ENCODE results near the gene TBX21.

TBX21 gene

DNA sequence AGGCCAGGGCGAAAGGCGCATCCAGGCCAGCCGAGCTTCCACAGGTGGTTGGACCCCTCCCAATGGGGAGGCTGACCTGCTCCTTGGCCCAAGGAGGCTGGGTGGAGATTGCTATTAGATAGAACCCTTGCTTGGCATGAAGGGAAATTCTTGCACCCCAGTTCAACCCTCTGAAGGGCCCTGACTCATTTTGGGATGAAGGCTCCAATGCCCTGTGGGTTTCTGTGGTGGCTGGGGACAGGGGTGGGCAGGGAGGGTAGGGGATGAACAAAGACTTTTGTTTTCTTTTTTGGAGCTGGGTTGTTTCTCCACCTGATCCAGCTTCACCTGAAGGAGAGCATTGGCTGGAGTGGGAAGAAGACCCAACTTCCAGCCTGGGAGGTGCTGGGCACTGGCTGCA, 16.7 kb upstream of the TBX21 start:
- TF ChIP-seq TCF12 (IDR thresholded peaks at IDR 0.05; ENCODE audit: low read depth), result no peak
- no peak for TF ChIP-seq TEAD4 (IDR thresholded peaks at IDR 0.05)
- TF ChIP-seq RAD21 (IDR thresholded peaks at IDR 0.05; ENCODE audit: low read depth), result no peak
- TF ChIP-seq ZBTB7A (IDR thresholded peaks at IDR 0.05; ENCODE audit: low read depth), result no peak
- no peak for TF ChIP-seq EGR1 (IDR thresholded peaks at IDR 0.05)
- TF ChIP-seq, protein P1, sequence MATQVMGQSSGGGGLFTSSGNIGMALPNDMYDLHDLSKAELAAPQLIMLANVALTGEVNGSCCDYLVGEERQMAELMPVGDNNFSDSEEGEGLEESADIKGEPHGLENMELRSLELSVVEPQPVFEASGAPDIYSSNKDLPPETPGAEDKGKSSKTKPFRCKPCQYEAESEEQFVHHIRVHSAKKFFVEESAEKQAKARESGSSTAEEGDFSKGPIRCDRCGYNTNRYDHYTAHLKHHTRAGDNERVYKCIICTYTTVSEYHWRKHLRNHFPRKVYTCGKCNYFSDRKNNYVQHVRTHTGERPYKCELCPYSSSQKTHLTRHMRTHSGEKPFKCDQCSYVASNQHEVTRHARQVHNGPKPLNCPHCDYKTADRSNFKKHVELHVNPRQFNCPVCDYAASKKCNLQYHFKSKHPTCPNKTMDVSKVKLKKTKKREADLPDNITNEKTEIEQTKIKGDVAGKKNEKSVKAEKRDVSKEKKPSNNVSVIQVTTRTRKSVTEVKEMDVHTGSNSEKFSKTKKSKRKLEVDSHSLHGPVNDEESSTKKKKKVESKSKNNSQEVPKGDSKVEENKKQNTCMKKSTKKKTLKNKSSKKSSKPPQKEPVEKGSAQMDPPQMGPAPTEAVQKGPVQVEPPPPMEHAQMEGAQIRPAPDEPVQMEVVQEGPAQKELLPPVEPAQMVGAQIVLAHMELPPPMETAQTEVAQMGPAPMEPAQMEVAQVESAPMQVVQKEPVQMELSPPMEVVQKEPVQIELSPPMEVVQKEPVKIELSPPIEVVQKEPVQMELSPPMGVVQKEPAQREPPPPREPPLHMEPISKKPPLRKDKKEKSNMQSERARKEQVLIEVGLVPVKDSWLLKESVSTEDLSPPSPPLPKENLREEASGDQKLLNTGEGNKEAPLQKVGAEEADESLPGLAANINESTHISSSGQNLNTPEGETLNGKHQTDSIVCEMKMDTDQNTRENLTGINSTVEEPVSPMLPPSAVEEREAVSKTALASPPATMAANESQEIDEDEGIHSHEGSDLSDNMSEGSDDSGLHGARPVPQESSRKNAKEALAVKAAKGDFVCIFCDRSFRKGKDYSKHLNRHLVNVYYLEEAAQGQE (IDR thresholded peaks at IDR 0.05; ENCODE audit: low read depth), result no peak
- no peak for TF ChIP-seq FOXM1 (IDR thresholded peaks at IDR 0.05; ENCODE audit: borderline replicate concordance, low read depth)
- TF ChIP-seq CEBPB (IDR thresholded peaks at IDR 0.05), result no peak
- no peak for TF ChIP-seq CREB1 (IDR thresholded peaks at IDR 0.05; ENCODE audit: low read depth)
- TF ChIP-seq, protein P2, sequence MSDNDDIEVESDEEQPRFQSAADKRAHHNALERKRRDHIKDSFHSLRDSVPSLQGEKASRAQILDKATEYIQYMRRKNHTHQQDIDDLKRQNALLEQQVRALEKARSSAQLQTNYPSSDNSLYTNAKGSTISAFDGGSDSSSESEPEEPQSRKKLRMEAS (IDR thresholded peaks at IDR 0.05), result no peak
- TF ChIP-seq YY1 (IDR thresholded peaks at IDR 0.05; ENCODE audit: low read depth), result no peak
- no peak for TF ChIP-seq NFIC (IDR thresholded peaks at IDR 0.05)
- TF ChIP-seq TAF1 (IDR thresholded peaks at IDR 0.05; ENCODE audit: low read depth), result no peak
- no peak for TF ChIP-seq EP300 (IDR thresholded peaks at IDR 0.05; ENCODE audit: borderline replicate concordance)
- TF ChIP-seq, protein P3, sequence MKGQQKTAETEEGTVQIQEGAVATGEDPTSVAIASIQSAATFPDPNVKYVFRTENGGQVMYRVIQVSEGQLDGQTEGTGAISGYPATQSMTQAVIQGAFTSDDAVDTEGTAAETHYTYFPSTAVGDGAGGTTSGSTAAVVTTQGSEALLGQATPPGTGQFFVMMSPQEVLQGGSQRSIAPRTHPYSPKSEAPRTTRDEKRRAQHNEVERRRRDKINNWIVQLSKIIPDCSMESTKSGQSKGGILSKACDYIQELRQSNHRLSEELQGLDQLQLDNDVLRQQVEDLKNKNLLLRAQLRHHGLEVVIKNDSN (IDR thresholded peaks at IDR 0.05), result no peak

DNA sequence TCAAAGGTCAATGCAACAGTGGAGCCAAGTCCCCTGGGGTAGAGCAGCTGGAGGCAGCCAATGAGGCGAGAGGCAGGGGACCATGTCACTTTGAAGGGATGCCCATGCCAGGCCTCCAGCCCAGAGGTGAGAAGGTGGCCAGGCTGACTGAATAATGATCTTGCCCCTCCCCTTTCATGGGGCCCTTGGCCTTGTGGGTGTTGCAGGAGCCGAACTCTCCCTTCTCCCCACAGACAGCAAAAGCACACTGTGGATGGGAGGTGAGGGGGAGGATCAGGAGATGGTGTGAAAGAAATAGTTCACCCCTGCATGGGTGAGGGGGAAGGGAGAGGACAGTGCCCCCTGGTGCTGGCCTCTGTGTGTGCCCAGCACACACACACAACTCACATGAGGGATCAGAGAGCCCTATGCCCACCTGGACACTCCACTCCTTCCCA, 15.8 kb upstream of the TBX21 start:
- TF ChIP-seq TEAD4 (IDR thresholded peaks at IDR 0.05), result no peak
- TF ChIP-seq RAD21 (IDR thresholded peaks at IDR 0.05; ENCODE audit: low read depth), result peak; percentile 12; the same call in 1 of the 2 replicates

DNA sequence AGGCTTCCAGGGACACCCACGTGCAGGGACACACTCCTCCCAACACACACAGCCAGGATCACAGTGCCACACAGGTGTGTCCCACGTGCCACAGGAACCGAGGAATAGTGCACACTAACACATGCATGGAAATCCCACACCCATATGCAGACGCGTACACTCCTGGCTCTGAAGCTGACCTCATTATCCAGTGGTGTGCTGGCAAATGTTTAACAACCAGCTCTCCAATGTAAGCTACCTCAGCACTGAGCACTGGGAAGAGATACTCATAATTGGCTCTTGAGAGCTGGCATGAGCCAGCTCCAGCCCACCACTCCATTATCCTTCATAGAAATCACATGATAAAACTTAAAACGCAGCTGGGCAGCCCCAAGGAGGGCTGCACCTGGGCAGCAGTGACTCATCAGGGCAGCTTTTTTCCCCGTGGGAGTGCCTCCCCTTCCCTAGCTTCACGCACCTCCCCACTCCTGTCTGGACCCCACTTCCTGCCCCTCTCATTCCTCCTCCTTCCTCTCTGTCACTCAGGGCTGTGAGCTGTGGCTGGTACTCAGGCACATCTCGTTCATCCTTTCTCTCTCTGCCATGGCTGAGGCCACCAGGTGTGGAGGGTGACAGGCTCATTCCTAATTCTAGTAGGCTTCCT, 14.9 kb upstream of the TBX21 start:
- TF ChIP-seq YY1 (IDR thresholded peaks at IDR 0.05; ENCODE audit: low read depth) (no peak), TAF1 (IDR thresholded peaks at IDR 0.05; ENCODE audit: low read depth) (no peak), TCF12 (IDR thresholded peaks at IDR 0.05; ENCODE audit: low read depth) (no peak), CEBPB (IDR thresholded peaks at IDR 0.05) (no peak), EGR1 (IDR thresholded peaks at IDR 0.05) (no peak), CREB1 (IDR thresholded peaks at IDR 0.05; ENCODE audit: low read depth) (no peak), FOXM1 (IDR thresholded peaks at IDR 0.05; ENCODE audit: borderline replicate concordance, low read depth) (no peak)
- TF ChIP-seq, protein P1 (IDR thresholded peaks at IDR 0.05; ENCODE audit: low read depth), result no peak

DNA sequence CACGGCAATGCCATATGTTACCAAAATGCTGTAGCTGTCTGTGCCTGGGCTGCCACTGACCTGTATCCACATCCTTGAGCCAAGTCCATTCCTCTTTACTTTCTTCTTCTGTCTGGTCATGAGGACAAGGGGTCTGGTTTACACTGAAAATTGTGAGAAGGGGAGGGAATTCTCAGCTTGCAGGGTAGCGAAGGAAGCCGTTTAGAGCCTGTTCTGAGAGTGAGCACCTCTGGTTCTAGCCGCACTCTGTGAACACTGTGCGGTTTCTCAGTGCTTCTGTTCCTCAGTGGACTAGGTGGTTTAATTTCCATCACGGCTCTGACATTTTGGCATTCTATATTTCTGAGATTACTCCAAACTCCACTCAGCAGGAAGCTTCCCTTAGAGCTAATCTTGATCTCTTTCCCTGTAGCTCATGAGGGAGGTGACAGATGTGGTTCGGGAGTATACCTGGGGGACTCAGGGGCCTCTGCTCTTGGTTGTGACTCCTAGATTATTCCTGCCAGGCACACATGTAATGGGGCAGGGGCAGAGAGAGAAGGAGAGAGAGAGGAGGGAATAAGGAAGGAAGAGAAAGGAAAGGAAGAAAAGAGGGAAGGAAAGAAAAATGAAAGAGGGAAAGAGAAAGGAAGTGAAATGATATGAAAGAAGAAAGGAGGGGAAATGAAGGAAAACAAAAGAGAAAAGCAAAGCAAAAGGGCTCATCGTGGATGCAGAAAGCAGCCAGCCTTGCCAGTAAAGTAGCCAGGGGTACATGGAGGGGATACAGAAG, 14.2 kb upstream of the TBX21 start:
- TF ChIP-seq, protein P3 (IDR thresholded peaks at IDR 0.05), result no peak
- TF ChIP-seq FOXM1 (IDR thresholded peaks at IDR 0.05; ENCODE audit: borderline replicate concordance, low read depth), result no peak
- no peak for TF ChIP-seq TCF12 (IDR thresholded peaks at IDR 0.05; ENCODE audit: low read depth)
- TF ChIP-seq TAF1 (IDR thresholded peaks at IDR 0.05; ENCODE audit: low read depth), result no peak
- no peak for TF ChIP-seq TEAD4 (IDR thresholded peaks at IDR 0.05)
- TF ChIP-seq ZBTB7A (IDR thresholded peaks at IDR 0.05; ENCODE audit: low read depth), result no peak
- no peak for TF ChIP-seq NFIC (IDR thresholded peaks at IDR 0.05)
- TF ChIP-seq EP300 (IDR thresholded peaks at IDR 0.05; ENCODE audit: borderline replicate concordance), result no peak
- TF ChIP-seq EGR1 (IDR thresholded peaks at IDR 0.05), result no peak
- no peak for TF ChIP-seq YY1 (IDR thresholded peaks at IDR 0.05; ENCODE audit: low read depth)
- no peak for TF ChIP-seq RAD21 (IDR thresholded peaks at IDR 0.05; ENCODE audit: low read depth)
- TF ChIP-seq, protein P1 (IDR thresholded peaks at IDR 0.05; ENCODE audit: low read depth), result no peak
